ENCODE measurements around the gene PRKD2. TPM values are rescaled to one million over a fixed set of nuclear protein-coding genes. Genes with fewer than 3 reads are reported as not detected.

Gene PRKD2
- polyA plus RNA-seq, 1 donor from 2014 or later = 8.0 TPM

DNA sequence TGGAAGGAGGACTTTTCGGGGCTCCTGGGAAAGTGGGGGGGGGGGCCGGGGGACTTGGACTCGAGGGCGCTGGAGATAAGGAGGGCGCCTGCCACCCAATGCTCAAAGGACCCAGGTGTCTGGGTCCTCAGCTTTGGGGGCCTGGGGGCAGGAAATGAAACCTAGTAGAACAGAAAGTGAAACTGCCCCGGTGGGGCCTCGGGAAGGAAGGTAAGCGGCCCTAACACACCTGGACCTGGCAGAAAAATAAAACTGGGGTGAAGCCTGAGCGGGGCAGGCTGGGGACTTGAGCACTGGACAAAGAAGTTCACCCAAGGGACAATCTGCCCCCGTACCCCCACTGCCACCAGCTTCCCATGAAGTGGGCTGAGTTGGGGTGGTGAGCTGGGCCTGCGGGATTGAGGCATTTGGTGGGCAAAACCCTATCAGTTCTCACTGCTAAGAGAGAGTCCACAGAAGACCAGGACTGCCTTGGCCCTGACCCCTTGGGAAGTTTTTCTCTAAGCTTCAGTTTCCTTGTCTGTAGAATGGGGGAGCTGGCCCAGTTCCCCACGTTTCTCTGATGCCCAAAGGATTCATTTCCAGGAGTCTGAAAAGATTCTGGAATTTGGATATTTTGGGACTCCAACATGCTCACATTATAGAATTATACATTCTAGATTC, 2.3 kb downstream of the PRKD2 start:
- H3F3A ChIP-seq (ENCODE audit: insufficient read depth, low read length, poor library complexity, severe bottlenecking) = no peaks in the 10 kb centered on the region
- no peak overlapping the region for H3K4me3 ChIP-seq (ENCODE audit: low read length)
- no peaks in the 10 kb centered on the region for H3K27me3 ChIP-seq (ENCODE audit: insufficient read depth, low read depth, low read length)
- TF ChIP-seq SMC3 (conservative IDR thresholded peaks at IDR 0.05; ENCODE audit: poor library complexity) = no peak
- TF ChIP-seq MXI1 (conservative IDR thresholded peaks at IDR 0.05; ENCODE audit: poor library complexity, severe bottlenecking) = no peak
- no peak for TF ChIP-seq POLR2AphosphoS5 (IDR thresholded peaks at IDR 0.05)
- no peak for TF ChIP-seq EP300 (conservative IDR thresholded peaks at IDR 0.05; ENCODE audit: poor library complexity, severe bottlenecking)
- TF ChIP-seq RAD21 (conservative IDR thresholded peaks at IDR 0.05) = no peak
- TF ChIP-seq EZH2 (IDR thresholded peaks at IDR 0.05; ENCODE audit: borderline replicate concordance, insufficient read depth, low read length, poor library complexity, severe bottlenecking) = no peak
- TF ChIP-seq, protein P1, sequence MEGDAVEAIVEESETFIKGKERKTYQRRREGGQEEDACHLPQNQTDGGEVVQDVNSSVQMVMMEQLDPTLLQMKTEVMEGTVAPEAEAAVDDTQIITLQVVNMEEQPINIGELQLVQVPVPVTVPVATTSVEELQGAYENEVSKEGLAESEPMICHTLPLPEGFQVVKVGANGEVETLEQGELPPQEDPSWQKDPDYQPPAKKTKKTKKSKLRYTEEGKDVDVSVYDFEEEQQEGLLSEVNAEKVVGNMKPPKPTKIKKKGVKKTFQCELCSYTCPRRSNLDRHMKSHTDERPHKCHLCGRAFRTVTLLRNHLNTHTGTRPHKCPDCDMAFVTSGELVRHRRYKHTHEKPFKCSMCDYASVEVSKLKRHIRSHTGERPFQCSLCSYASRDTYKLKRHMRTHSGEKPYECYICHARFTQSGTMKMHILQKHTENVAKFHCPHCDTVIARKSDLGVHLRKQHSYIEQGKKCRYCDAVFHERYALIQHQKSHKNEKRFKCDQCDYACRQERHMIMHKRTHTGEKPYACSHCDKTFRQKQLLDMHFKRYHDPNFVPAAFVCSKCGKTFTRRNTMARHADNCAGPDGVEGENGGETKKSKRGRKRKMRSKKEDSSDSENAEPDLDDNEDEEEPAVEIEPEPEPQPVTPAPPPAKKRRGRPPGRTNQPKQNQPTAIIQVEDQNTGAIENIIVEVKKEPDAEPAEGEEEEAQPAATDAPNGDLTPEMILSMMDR (IDR thresholded peaks at IDR 0.05; ENCODE audit: poor library complexity, severe bottlenecking) = no peak
- TF ChIP-seq TAF1 (IDR thresholded peaks at IDR 0.05; ENCODE audit: low read depth) = no peak
- TF ChIP-seq, protein P2, sequence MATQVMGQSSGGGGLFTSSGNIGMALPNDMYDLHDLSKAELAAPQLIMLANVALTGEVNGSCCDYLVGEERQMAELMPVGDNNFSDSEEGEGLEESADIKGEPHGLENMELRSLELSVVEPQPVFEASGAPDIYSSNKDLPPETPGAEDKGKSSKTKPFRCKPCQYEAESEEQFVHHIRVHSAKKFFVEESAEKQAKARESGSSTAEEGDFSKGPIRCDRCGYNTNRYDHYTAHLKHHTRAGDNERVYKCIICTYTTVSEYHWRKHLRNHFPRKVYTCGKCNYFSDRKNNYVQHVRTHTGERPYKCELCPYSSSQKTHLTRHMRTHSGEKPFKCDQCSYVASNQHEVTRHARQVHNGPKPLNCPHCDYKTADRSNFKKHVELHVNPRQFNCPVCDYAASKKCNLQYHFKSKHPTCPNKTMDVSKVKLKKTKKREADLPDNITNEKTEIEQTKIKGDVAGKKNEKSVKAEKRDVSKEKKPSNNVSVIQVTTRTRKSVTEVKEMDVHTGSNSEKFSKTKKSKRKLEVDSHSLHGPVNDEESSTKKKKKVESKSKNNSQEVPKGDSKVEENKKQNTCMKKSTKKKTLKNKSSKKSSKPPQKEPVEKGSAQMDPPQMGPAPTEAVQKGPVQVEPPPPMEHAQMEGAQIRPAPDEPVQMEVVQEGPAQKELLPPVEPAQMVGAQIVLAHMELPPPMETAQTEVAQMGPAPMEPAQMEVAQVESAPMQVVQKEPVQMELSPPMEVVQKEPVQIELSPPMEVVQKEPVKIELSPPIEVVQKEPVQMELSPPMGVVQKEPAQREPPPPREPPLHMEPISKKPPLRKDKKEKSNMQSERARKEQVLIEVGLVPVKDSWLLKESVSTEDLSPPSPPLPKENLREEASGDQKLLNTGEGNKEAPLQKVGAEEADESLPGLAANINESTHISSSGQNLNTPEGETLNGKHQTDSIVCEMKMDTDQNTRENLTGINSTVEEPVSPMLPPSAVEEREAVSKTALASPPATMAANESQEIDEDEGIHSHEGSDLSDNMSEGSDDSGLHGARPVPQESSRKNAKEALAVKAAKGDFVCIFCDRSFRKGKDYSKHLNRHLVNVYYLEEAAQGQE (IDR thresholded peaks at IDR 0.05; ENCODE audit: borderline replicate concordance) = no peak
- no peaks in the 10 kb centered on the region for H3K9me3 ChIP-seq (ENCODE audit: low read length)
- no peak overlapping the region for H3K9ac ChIP-seq (ENCODE audit: low read length)
- no peak overlapping the region for H3K4me2 ChIP-seq (ENCODE audit: low read length)
- H2AFZ ChIP-seq (ENCODE audit: low read depth, low read length) = no peak overlapping the region
- no peaks in the 10 kb centered on the region for H4K20me1 ChIP-seq (ENCODE audit: insufficient read depth)
- no peaks in the 10 kb centered on the region for H3K79me2 ChIP-seq (replicated peaks; ENCODE audit: insufficient read depth, low read length)
- H3K27ac ChIP-seq (ENCODE audit: low read length) = no peak overlapping the region
- H3K9me2 ChIP-seq (ENCODE audit: insufficient read depth, low read length) = no peaks in the 10 kb centered on the region
- no peaks in the 10 kb centered on the region for H3K36me3 ChIP-seq (ENCODE audit: insufficient read depth, low read length)

DNA sequence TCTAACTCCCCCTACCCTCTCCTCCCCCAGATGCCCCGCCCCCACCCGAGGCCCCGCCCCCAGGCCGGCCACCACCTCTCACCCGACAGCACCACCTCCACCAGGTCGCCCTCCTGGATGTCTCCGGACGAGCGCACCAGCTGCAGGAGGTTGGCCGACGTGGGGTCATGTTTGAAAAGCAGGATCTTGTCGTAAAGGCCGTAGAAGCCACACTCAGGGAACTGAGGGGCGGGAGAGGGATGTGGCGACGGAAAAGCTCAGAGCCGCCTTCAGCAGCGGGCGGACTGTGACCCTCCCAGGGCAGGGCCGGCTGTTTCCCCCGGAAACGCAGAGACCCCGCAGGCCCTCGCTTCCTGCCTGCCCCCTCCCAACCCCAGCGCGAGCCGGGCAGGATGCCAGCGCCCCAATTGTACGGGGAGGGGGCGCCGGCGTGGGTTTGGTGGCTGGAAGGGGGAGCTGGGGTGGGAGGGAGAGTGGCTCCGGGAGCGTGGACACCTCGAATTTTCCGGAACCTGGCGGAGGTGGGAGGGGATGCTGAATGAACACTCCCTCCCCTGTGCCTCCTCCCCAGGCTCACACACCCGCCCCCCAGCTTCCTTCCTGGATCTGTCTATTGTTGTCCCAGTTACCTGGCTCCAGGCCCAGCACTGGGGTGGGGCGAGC, 3.0 kb downstream of the PRKD2 start:
- Histone ChIP-seq H2AFZ (ENCODE audit: low read depth, low read length) (no peak overlapping the region), H3K36me3 (ENCODE audit: insufficient read depth, low read length) (no peaks in the 10 kb centered on the region), H3K9me2 (ENCODE audit: insufficient read depth, low read length) (no peaks in the 10 kb centered on the region), H3K9ac (ENCODE audit: low read length) (no peak overlapping the region), H3F3A (ENCODE audit: insufficient read depth, low read length, poor library complexity, severe bottlenecking) (no peaks in the 10 kb centered on the region), H3K79me2 (replicated peaks; ENCODE audit: insufficient read depth, low read length) (no peaks in the 10 kb centered on the region), H3K27ac (ENCODE audit: low read length) (no peak overlapping the region), H3K4me3 (ENCODE audit: low read length) (no peak overlapping the region), H3K4me2 (ENCODE audit: low read length) (no peak overlapping the region), H3K27me3 (ENCODE audit: insufficient read depth, low read depth, low read length) (no peaks in the 10 kb centered on the region), H4K20me1 (ENCODE audit: insufficient read depth) (no peaks in the 10 kb centered on the region), H3K9me3 (ENCODE audit: low read length) (no peaks in the 10 kb centered on the region)
- TF ChIP-seq, protein P2 (IDR thresholded peaks at IDR 0.05; ENCODE audit: borderline replicate concordance) = no peak
- TF ChIP-seq EZH2 (IDR thresholded peaks at IDR 0.05; ENCODE audit: borderline replicate concordance, insufficient read depth, low read length, poor library complexity, severe bottlenecking) (no peak), TAF1 (IDR thresholded peaks at IDR 0.05; ENCODE audit: low read depth) (no peak), SMC3 (conservative IDR thresholded peaks at IDR 0.05; ENCODE audit: poor library complexity) (no peak), MXI1 (conservative IDR thresholded peaks at IDR 0.05; ENCODE audit: poor library complexity, severe bottlenecking) (no peak), EP300 (conservative IDR thresholded peaks at IDR 0.05; ENCODE audit: poor library complexity, severe bottlenecking) (no peak), RAD21 (conservative IDR thresholded peaks at IDR 0.05) (no peak), POLR2AphosphoS5 (IDR thresholded peaks at IDR 0.05) (no peak)
- TF ChIP-seq, protein P1 (IDR thresholded peaks at IDR 0.05; ENCODE audit: poor library complexity, severe bottlenecking) = no peak
